PC-3 (cell line): ENCODE data around the gene EMCN. TPM values are rescaled to one million over a fixed set of nuclear protein-coding genes. Genes with fewer than 3 reads are reported as not detected.

Experiments
- ATAC-seq: fragments of 200-7000 bp; cut with Tn5 transposase; 2 replicates; pipeline ENCODE4 v1.9.1; 2020; ENCODE audit warnings: mild to moderate bottlenecking, moderate library complexity
- BruUV-seq: library from RNA; stranded (reverse); fragments of 400-500 nt; replicated peaks from 2 replicates; lab custom pipeline; 2021; lab: Mats Ljungman, UMichigan
- CTCF ChIA-PET: fragments of 300-600 bp; sonication (Branson Sonifier 250); formaldehyde crosslinking; loops from one replicate; lab custom pipeline; 2022; ENCODE audit warnings: antibody characterized with exemption; lab: Charles Lee
- POLR2A ChIA-PET: fragments of 300-600 bp; sonication (Branson Sonifier 250); formaldehyde crosslinking; loops from one replicate; lab custom pipeline; 2022; ENCODE audit warnings: antibody characterized with exemption; ENCODE audit not compliant: unreplicated experiment; lab: Charles Lee
- DNase-seq: peaks from one replicate; pipeline ENCODE4 v3.0.0-alpha.2; 2015
- H2AFZ ChIP-seq: fragments of 300-600 bp; sonication (generic); 2 replicates; pipeline ENCODE4 v1.6.0; 2016; ENCODE audit warnings: antibody characterized with exemption, low read length
- H3F3A ChIP-seq: fragments of 300-600 bp; sonication (generic); one replicate; pipeline ENCODE4 v1.6.0; 2017; ENCODE audit warnings: antibody characterized with exemption, low read length, control low read depth, mild to moderate bottlenecking; ENCODE audit not compliant: unreplicated experiment
- H3K27ac ChIP-seq: fragments of 300-600 bp; sonication (generic); 2 replicates; pipeline ENCODE4 v1.5.1; 2016; ENCODE audit warnings: mild to moderate bottlenecking, low read length
- H3K27me3 ChIP-seq: fragments of 300-600 bp; sonication (generic); 2 replicates; pipeline ENCODE4 v1.6.1; 2016; ENCODE audit warnings: low read length, mixed read lengths
- H3K36me3 ChIP-seq: fragments of 300-600 bp; sonication (generic); 2 replicates; pipeline ENCODE4 v1.6.1; 2016; ENCODE audit warnings: low read depth, mixed run types, low read length, mixed read lengths
- H3K4me1 ChIP-seq: fragments of 300-600 bp; sonication (generic); 2 replicates; pipeline ENCODE4 v1.5.1; 2016; ENCODE audit warnings: low read length; ENCODE audit not compliant: insufficient read depth
- H3K4me2 ChIP-seq: fragments of 300-600 bp; sonication (generic); 2 replicates; pipeline ENCODE4 v1.6.0; 2016; ENCODE audit warnings: low read length
- H3K4me3 ChIP-seq: fragments of 300-600 bp; sonication (generic); 2 replicates; pipeline ENCODE4 v1.5.1; 2016; ENCODE audit warnings: mild to moderate bottlenecking, low read length, mixed read lengths
- H3K79me2 ChIP-seq: fragments of 300-600 bp; sonication (generic); 2 replicates; pipeline ENCODE4 v1.6.1; 2017; ENCODE audit warnings: low read length, mixed read lengths
- H3K9ac ChIP-seq: fragments of 300-600 bp; sonication (generic); 2 replicates; pipeline ENCODE4 v1.6.0; 2016; ENCODE audit warnings: mild to moderate bottlenecking, low read length
- H3K9me2 ChIP-seq: fragments of 300-600 bp; sonication (generic); replicated peaks from 2 replicates; pipeline ENCODE4 v1.6.1; 2016; ENCODE audit warnings: mixed run types, low read length, mixed read lengths
- H3K9me3 ChIP-seq: fragments of 300-600 bp; sonication (generic); 2 replicates; pipeline ENCODE4 v1.6.1; 2016; ENCODE audit warnings: low read length, mixed read lengths
- H4K20me1 ChIP-seq: fragments of 300-600 bp; sonication (generic); 2 replicates; pipeline ENCODE4 v1.6.1; 2016; ENCODE audit warnings: low read length, mixed read lengths
- EZH2 ChIP-seq: fragments of 300-600 bp; sonication (generic); IDR thresholded peaks from one replicate; pipeline ENCODE4 v1.6.1; 2017; ENCODE audit warnings: antibody characterized with exemption, mild to moderate bottlenecking, low read length; ENCODE audit not compliant: unreplicated experiment
- EZH2phosphoT487 ChIP-seq: fragments of 300-600 bp; sonication (generic); IDR thresholded peaks from 2 replicates; pipeline ENCODE4 v1.6.1; 2018; ENCODE audit warnings: mild to moderate bottlenecking, antibody characterized with exemption, low read length, borderline replicate concordance
- intact Hi-C: fragments of 100-400 bp; cut with micrococcal nuclease; formaldehyde crosslinking; loops from 2 replicates; pipeline ENCODE4 v1.9.0; 2023
- total RNA-seq: library from RNA; depleted of rRNA; stranded (reverse); fragments of >200 nt; gene quantifications from 2 replicates; pipeline ENCODE4 v1.2.3, GENCODE V29; 2014
- TF ChIP-seq, protein P1 (sequence below): fragments of 300-600 bp; sonication (generic); conservative IDR thresholded peaks from 2 replicates; pipeline ENCODE4 v1.5.1; 2017; ENCODE audit warnings: antibody characterized with exemption, low read depth, mild to moderate bottlenecking, low read length

EMCN gene
- total RNA-seq, 1 experiment from 2014 or later, result not detected

DNA sequence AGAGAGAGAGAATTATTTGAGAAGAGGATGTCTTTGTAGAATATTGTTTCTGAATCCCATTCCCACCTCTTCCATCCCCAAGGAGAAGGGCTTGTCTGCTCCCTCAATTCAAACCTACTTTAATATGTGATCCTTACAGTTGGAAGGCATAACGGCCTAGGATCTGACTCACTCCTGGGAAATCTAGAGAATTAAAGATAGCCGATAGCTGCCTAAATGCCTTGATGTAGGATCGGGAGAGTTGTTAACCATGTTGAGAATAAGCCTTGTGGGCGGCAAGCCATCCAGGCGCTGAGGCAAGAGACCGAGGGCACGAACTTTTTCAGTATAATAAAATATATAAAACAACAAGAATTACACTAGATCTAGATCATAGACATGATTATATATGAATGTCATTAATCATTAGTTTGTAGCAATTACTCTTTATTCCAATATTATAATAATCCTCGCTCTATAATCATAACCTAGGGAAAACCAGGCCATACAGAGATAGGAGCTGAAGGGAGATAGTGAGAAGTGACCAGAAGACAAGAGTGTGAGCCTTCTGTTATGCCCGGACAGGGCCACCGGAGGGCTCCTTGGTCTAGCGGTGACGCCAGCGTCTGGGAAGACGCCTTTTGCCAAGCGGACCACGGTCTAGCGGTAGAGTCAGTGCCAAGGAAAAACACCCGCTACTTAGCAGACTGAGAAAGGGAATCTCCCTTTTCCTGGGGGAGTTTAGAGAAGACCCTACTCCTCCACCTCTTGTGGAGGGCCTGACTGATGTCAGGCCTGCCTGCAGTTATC is 13.5 kb downstream of the EMCN start:
- TF ChIP-seq, protein P1, sequence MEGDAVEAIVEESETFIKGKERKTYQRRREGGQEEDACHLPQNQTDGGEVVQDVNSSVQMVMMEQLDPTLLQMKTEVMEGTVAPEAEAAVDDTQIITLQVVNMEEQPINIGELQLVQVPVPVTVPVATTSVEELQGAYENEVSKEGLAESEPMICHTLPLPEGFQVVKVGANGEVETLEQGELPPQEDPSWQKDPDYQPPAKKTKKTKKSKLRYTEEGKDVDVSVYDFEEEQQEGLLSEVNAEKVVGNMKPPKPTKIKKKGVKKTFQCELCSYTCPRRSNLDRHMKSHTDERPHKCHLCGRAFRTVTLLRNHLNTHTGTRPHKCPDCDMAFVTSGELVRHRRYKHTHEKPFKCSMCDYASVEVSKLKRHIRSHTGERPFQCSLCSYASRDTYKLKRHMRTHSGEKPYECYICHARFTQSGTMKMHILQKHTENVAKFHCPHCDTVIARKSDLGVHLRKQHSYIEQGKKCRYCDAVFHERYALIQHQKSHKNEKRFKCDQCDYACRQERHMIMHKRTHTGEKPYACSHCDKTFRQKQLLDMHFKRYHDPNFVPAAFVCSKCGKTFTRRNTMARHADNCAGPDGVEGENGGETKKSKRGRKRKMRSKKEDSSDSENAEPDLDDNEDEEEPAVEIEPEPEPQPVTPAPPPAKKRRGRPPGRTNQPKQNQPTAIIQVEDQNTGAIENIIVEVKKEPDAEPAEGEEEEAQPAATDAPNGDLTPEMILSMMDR, result peak; percentile 27; the same call in 1 of the 2 replicates
- no peak for TF ChIP-seq EZH2phosphoT487
- intact Hi-C loops, result no loop called here
- ChIA-PET POLR2A (no interaction called here), CTCF (no interaction called here)
- H3K27ac ChIP-seq, result no peak overlapping the region
- H3K4me2 ChIP-seq, result no peak overlapping the region
- ATAC-seq (no peak), DNase-seq (no peak)
- no peak overlapping the region for H3K9ac ChIP-seq
- no peaks in the 10 kb centered on the region for H3K79me2 ChIP-seq
- H3K9me3 ChIP-seq, result no peaks in the 10 kb centered on the region
- BruUV-seq, result no TSS peak
- no peaks in the 10 kb centered on the region for H4K20me1 ChIP-seq
- H3K9me2 ChIP-seq, result no peaks in the 10 kb centered on the region
- no peaks in the 10 kb centered on the region for H3F3A ChIP-seq
- no peak overlapping the region for H2AFZ ChIP-seq
- no peaks in the 10 kb centered on the region for H3K4me1 ChIP-seq
- no peaks in the 10 kb centered on the region for H3K27me3 ChIP-seq
- H3K36me3 ChIP-seq, result no peaks in the 10 kb centered on the region
- no peak overlapping the region for H3K4me3 ChIP-seq

- Histone ChIP-seq H3K9me2 (no peaks in the 10 kb centered on the region), H3K27ac (no peak overlapping the region), H3K4me3 (no peak overlapping the region), H3K79me2 (no peaks in the 10 kb centered on the region), H2AFZ (no peak overlapping the region), H4K20me1 (no peaks in the 10 kb centered on the region), H3K9me3 (no peaks in the 10 kb centered on the region), H3K4me2 (no peak overlapping the region), H3K36me3 (no peaks in the 10 kb centered on the region), H3F3A (no peaks in the 10 kb centered on the region), H3K9ac (no peak overlapping the region), H3K27me3 (no peaks in the 10 kb centered on the region), H3K4me1 (no peaks in the 10 kb centered on the region)
- ChIA-PET POLR2A (no interaction called here), CTCF (no interaction called here)
- ATAC-seq (peak; percentile 54; the same call in 1 of the 2 replicates), DNase-seq (no peak)
- BruUV-seq, result no TSS peak
- TF ChIP-seq, protein P1, result no peak
- TF ChIP-seq EZH2phosphoT487 (no peak), EZH2 (no peak)
- intact Hi-C loops, result loop anchor here (10.0 kb wide), 1 partner anchor 403 kb away; no protein-coding TSS in a partner anchor
Measured at GRCh38 chr4:100497791-100498190, 20.0 kb downstream of the EMCN start.

DNA sequence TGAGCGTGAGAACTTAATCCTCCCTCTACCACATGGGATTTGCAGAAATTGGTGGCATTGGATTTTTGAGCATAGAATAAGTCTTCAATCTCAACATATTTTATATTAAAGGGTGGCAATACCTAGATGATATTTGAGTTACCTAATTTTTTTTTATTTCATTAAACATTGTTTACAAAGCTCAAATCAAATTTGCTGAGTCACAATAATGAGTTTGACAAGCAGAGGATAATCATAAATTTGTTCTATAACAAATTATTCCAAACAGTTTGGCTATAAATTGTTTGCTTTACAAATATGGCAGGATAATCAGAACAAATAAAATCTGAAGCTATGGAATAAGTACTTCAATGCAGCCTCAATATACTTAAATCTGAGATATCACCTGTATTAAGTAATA is 22.7 kb downstream of the EMCN start:
- Histone ChIP-seq H3K27ac (no peak overlapping the region), H3K79me2 (no peaks in the 10 kb centered on the region), H3K27me3 (no peaks in the 10 kb centered on the region), H3K9me3 (no peaks in the 10 kb centered on the region), H3K4me3 (no peak overlapping the region), H3F3A (no peaks in the 10 kb centered on the region), H3K4me2 (no peak overlapping the region), H4K20me1 (no peaks in the 10 kb centered on the region), H3K9ac (no peak overlapping the region), H3K9me2 (no peaks in the 10 kb centered on the region), H3K4me1 (no peaks in the 10 kb centered on the region), H2AFZ (no peak overlapping the region), H3K36me3 (no peaks in the 10 kb centered on the region)
- no peak for ATAC-seq
- no TSS peak for BruUV-seq
- TF ChIP-seq EZH2 (no peak), EZH2phosphoT487 (no peak)
- TF ChIP-seq, protein P1, result no peak
- CTCF ChIA-PET, result no interaction called here
- POLR2A ChIA-PET, result no interaction called here
- no peak for DNase-seq
- intact Hi-C loops, result loop anchor here (10.0 kb wide), 1 partner anchor 400 kb away; no protein-coding TSS in a partner anchor
